ENCODE data around the gene PGLYRP2.

The PGLYRP2 gene

DNA sequence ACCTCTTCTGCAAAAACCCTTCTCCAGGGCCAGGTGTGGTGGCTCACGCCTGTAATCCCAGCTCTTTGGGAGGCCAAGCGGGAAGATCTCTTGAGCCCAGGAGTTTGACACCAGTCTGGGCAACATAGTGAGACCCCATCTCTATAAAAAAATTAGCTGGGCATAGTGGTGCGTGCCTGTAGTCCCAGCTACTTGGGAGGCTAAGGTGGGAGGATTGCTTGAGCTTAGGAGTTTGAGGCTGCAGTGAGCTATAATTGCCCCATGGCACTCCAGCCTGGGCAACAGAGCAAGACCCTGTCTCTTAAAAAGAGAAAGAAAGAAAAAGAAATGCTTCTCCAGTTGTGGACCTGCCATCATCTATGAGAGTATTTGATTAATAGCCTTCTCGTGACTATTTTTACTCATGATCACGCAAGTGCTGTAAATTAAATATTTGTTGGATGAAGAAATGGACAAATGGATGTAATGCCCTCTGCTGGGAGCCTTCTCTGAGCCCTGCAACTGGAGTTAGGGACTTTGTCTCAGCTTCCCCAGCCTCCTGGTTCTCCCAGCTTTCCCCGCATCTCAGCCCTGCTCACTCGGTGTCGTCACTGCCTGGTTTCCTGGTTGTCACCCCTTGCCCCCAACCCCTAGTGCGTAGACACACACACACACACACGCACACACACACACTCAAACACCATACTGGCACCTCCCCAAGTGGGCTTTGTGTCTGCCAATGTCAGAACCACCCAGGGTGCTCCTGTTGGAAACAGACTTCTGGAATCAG lies 41.8 kb downstream of the PGLYRP2 start:
- Histone ChIP-seq H3K4me1 (ENCODE audit: insufficient read depth, low read length, poor library complexity, severe bottlenecking) (peaks cover 6% of the 10 kb centered on the region), H2AFZ (ENCODE audit: low read length) (no peak overlapping the region), H3F3A (ENCODE audit: low read depth) (0 out of 2 replicates have a peak, but pooled peaks cover 3% of the 10 kb centered on the region), H4K20me1 (ENCODE audit: insufficient read depth, low read length, poor library complexity, severe bottlenecking) (no peaks in the 10 kb centered on the region), H3K4me2 (ENCODE audit: low read depth, low read length, poor library complexity, severe bottlenecking) (no peak overlapping the region), H3K9ac (ENCODE audit: low read depth, low read length, poor library complexity, severe bottlenecking) (no peak overlapping the region), H3K36me3 (ENCODE audit: insufficient read depth, low read length) (no peaks in the 10 kb centered on the region), H3K27me3 (ENCODE audit: insufficient read depth, low read length, poor library complexity, severe bottlenecking) (no peaks in the 10 kb centered on the region), H3K9me2 (replicated peaks; ENCODE audit: low read depth, low read length) (no peaks in the 10 kb centered on the region), H3K4me3 (ENCODE audit: low read length, poor library complexity, severe bottlenecking) (no peak overlapping the region), H3K9me3 (ENCODE audit: insufficient read depth, low read depth, low read length) (no peaks in the 10 kb centered on the region), H3K79me2 (ENCODE audit: insufficient read depth, low read length) (no peaks in the 10 kb centered on the region)
- TF ChIP-seq, protein P1, sequence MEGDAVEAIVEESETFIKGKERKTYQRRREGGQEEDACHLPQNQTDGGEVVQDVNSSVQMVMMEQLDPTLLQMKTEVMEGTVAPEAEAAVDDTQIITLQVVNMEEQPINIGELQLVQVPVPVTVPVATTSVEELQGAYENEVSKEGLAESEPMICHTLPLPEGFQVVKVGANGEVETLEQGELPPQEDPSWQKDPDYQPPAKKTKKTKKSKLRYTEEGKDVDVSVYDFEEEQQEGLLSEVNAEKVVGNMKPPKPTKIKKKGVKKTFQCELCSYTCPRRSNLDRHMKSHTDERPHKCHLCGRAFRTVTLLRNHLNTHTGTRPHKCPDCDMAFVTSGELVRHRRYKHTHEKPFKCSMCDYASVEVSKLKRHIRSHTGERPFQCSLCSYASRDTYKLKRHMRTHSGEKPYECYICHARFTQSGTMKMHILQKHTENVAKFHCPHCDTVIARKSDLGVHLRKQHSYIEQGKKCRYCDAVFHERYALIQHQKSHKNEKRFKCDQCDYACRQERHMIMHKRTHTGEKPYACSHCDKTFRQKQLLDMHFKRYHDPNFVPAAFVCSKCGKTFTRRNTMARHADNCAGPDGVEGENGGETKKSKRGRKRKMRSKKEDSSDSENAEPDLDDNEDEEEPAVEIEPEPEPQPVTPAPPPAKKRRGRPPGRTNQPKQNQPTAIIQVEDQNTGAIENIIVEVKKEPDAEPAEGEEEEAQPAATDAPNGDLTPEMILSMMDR (conservative IDR thresholded peaks at IDR 0.05; ENCODE audit: low read length) = no peak
- no peak for TF ChIP-seq EZH2phosphoT487 (IDR thresholded peaks at IDR 0.05; ENCODE audit: borderline replicate concordance)

DNA sequence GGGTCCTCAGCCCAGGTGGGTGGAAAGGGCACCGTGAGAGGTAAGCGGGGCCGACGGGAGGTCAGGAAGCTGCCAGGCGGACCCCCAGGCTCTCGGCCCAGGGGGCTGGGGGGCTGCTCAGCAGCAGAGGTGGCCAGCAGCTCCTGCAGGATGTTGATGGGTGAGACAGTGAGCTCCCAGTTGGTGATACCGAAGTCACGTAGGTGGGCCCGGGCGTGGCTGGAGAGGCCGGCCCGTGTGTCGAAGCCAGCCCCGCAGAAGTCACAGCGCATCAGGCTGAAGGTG lies 42.5 kb downstream of the PGLYRP2 start:
- H3K4me3 ChIP-seq (ENCODE audit: low read length, poor library complexity, severe bottlenecking) = no peak overlapping the region
- no peaks in the 10 kb centered on the region for H3K9me3 ChIP-seq (ENCODE audit: insufficient read depth, low read depth, low read length)
- no peaks in the 10 kb centered on the region for H3K27me3 ChIP-seq (ENCODE audit: insufficient read depth, low read length, poor library complexity, severe bottlenecking)
- TF ChIP-seq EZH2phosphoT487 (IDR thresholded peaks at IDR 0.05; ENCODE audit: borderline replicate concordance) = no peak
- TF ChIP-seq, protein P1 (conservative IDR thresholded peaks at IDR 0.05; ENCODE audit: low read length) = no peak
- H4K20me1 ChIP-seq (ENCODE audit: insufficient read depth, low read length, poor library complexity, severe bottlenecking) = peaks cover 2% of the 10 kb centered on the region
- no peak overlapping the region for H3K4me2 ChIP-seq (ENCODE audit: low read depth, low read length, poor library complexity, severe bottlenecking)
- H3F3A ChIP-seq (ENCODE audit: low read depth) = 0 out of 2 replicates have a peak, but pooled peaks cover 3% of the 10 kb centered on the region
- peaks cover 7% of the 10 kb centered on the region for H3K4me1 ChIP-seq (ENCODE audit: insufficient read depth, low read length, poor library complexity, severe bottlenecking)
- H2AFZ ChIP-seq (ENCODE audit: low read length) = no peak overlapping the region
- peaks cover 5% of the 10 kb centered on the region for H3K79me2 ChIP-seq (ENCODE audit: insufficient read depth, low read length)
- no peaks in the 10 kb centered on the region for H3K9me2 ChIP-seq (replicated peaks; ENCODE audit: low read depth, low read length)
- no peaks in the 10 kb centered on the region for H3K36me3 ChIP-seq (ENCODE audit: insufficient read depth, low read length)
- H3K9ac ChIP-seq (ENCODE audit: low read depth, low read length, poor library complexity, severe bottlenecking) = no peak overlapping the region

DNA sequence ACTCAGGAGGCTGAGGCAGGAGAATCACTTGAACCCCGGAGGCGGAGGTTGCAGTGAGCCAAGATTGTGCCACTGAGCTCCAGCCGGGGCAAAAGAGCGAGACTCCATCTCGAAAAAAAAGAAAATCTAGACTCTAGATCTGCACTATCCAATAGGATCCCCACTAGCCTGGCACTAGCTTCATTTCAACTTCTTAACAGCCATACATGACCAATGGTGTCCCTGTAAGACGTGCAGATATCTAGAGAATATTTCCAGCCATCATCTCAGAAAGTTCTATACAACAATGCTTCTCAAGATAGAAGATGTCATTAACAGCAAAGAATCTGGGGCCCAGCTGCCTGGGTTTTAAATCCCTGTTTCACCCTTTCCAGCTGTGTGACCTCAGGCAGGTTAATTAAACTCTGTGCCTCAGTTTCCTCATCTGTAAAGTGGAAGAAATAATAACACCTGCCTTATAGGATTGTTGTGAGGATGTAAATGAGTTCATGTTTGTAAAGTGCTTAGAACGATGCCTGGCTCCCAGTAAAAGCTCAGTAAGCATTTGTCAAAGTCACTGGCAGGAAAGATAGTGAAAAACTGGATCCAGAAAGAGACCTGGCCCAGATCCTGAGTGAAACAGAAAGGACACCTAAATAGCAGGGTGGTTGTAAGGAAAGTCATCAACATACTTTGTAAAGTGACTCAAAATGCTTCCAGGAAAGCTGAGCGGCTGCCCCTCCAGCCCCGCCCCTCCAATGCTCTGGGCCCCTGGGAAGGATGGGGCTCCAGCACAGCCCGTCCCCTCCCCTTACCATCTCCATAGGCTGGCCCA lies 43.1 kb downstream of the PGLYRP2 start:
- 0 out of 2 replicates have a peak, but pooled peaks cover 3% of the 10 kb centered on the region for H3F3A ChIP-seq (ENCODE audit: low read depth)
- H3K9me3 ChIP-seq (ENCODE audit: insufficient read depth, low read depth, low read length) = no peaks in the 10 kb centered on the region
- peaks cover 12% of the 10 kb centered on the region for H3K4me1 ChIP-seq (ENCODE audit: insufficient read depth, low read length, poor library complexity, severe bottlenecking)

More for the DNA sequence above, 43.1 kb downstream of the PGLYRP2 start:
- H3K27me3 ChIP-seq (ENCODE audit: insufficient read depth, low read length, poor library complexity, severe bottlenecking) = no peaks in the 10 kb centered on the region
- H3K4me3 ChIP-seq (ENCODE audit: low read length, poor library complexity, severe bottlenecking) = no peak overlapping the region
- H3K79me2 ChIP-seq (ENCODE audit: insufficient read depth, low read length) = peaks cover 11% of the 10 kb centered on the region
- H3K4me2 ChIP-seq (ENCODE audit: low read depth, low read length, poor library complexity, severe bottlenecking) = no peak overlapping the region
- peaks cover 7% of the 10 kb centered on the region for H4K20me1 ChIP-seq (ENCODE audit: insufficient read depth, low read length, poor library complexity, severe bottlenecking)
- TF ChIP-seq, protein P1 (conservative IDR thresholded peaks at IDR 0.05; ENCODE audit: low read length) = no peak
- TF ChIP-seq EZH2phosphoT487 (IDR thresholded peaks at IDR 0.05; ENCODE audit: borderline replicate concordance) = no peak
- no peak overlapping the region for H2AFZ ChIP-seq (ENCODE audit: low read length)
- no peaks in the 10 kb centered on the region for H3K9me2 ChIP-seq (replicated peaks; ENCODE audit: low read depth, low read length)
- H3K36me3 ChIP-seq (ENCODE audit: insufficient read depth, low read length) = no peaks in the 10 kb centered on the region
- H3K9ac ChIP-seq (ENCODE audit: low read depth, low read length, poor library complexity, severe bottlenecking) = no peak overlapping the region
